Panc1 (cell line): ENCODE data around the gene APOL2.

ENCODE experiments used
- CTCF ChIP-seq: fragments of 450-650 bp; IDR thresholded peaks from 2 replicates; pipeline ENCODE4 v1.5.1; 2017; ENCODE audit warnings: mild to moderate bottlenecking
- POLR2AphosphoS5 ChIP-seq: IDR thresholded peaks from 2 replicates; pipeline ENCODE4 v1.6.1; 2012; ENCODE audit warnings: mild to moderate bottlenecking, low read depth, low read length, moderate library complexity

DNA sequence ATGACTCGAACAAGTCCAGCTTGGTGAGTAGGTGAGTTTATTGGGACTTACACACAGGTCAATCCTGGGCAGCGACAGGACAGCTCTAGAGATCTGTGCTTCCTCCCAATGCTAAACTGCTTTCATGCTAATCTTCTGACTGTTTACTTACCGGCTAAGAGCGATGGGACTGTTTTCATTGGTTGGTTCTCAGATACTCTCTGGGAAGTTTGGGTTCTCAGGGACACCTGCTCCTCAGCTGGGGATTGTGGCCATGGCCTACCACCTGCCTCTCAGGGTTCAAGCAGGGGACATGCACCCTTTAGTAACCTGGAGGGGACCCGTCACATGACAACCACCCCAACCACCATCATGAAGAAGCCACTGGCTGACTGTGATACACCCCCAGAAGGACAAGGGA, 13.1 kb downstream of the APOL2 start:
- TF ChIP-seq CTCF (no peak), POLR2AphosphoS5 (no peak)
